NCI-H748 treated with DMSO at 0.1 percent for 48 hours (cell line): ENCODE measurements around the gene FBXO15.

ENCODE experiments used
- DNase-seq: peaks from one replicate; lab custom pipeline; 2025; lab: John Stamatoyannopoulos, UW

Gene FBXO15

DNA sequence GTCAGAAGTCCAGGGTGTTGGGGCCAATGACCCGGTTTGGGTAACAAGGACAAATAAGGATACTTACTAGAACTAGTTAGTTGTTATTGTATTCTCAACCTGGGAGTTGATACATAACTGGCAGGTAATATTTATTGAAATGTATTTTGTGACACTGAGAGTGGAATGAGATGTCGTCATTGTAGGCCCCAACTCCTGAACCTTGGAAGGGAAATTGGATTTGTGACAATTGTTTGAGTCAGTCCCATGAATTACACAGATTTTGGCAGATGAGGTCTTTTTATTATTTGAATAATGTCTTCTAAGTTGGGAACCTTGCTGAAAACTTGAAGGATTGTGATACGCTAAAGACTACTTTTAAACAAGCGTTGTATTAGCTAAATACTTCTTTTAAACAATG, 5.7 kb upstream of the FBXO15 start:
- DNase-seq = no peak

DNA sequence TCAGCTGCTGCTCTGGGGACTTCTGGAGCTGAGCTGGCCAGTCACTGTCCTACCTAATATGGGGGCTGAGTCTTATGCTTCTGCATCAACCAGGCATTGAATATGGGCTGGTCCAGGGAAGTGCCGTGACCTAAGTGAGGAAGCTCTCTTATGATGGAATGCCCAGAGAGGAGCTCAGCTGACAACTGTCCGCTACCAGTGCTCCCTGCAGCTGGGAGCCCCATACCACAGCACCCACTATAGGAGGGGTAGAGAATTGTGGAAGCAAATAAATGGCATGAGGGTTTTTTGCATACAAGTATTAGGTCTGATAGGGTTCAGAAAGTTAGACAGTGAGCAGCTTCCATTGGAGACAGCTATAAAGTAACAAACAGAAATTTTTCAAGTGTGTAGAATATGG, 5.2 kb upstream of the FBXO15 start:
- no peak for DNase-seq

DNA sequence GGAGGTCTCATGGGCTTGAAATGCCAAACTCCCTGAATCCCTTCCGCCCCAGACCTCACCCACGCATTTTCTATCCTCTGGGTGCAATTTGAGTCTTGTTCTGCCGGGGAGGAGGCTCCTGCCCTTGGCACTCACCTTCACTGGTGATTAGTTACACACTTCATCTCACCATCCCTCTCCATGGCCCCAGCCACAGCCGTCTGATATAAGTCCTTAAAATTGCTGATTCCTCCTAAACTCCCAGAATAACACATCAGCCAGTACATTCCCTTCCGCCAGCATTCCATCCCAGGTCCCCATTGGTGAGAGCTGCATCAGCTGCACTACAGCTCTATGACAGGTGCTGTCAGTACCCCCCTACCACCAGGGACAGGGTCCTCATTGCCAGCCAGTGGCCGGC, 4.6 kb upstream of the FBXO15 start:
- no peak for DNase-seq

DNA sequence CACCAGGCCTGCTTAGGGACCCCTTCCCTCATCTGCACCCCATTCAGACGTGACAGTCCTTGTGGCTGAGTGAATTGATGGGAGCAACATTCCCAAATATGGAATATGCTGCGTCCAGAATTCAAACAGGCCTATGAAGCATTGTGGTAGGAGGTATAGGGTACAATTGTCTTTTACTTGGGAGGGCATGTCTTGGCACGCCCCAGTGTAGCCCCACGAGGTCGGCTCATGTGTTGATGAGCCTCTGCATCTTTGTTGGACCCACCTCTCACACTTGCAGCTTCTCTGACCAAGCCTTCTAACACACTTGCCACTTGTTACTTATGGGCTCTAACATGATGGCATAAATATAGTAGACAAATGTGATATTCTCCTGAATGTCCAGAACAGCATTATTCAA, 2.2 kb upstream of the FBXO15 start:
- no peak for DNase-seq

DNA sequence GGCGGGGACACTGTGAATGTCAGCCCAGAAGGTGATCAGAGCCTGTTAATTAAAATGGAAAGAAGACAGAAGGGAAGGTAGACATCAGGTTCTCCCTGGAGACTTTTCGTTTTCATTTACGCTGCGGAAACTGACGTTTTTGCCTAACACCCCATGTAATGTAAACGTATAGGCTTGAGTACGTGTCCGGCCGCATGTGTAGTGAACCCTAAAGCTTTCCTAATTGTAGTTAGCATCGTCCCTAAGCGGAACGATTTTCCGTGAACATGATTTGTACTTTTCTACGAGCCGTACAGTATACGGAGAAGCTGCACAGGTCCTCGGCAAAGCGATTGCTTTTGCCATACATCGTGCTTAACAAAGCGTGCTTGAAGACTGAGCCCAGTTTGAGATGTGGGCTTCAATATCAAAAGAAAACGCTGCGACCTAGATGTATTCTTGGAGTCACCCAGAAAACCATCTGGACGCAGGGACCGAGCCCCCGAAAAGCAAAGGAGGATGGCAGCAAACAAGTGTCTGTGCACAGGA, 973 bp upstream of the FBXO15 start:
- DNase-seq = no peak

DNA sequence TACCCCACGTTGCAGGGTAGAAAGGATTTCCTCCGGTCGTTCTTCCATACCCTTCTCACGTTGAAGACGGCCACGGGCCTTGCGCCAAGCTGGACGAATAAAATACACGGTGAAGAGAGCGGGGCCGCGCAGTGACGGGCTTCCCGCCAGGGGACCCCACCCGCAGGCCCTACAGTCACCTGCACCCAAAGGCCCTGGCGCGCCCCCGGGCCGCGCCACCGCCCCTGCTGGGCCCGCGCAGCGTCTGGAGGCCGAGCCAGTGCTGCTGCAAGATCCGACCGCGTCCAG, 199 bp downstream of the FBXO15 start:
- no peak for DNase-seq

DNA sequence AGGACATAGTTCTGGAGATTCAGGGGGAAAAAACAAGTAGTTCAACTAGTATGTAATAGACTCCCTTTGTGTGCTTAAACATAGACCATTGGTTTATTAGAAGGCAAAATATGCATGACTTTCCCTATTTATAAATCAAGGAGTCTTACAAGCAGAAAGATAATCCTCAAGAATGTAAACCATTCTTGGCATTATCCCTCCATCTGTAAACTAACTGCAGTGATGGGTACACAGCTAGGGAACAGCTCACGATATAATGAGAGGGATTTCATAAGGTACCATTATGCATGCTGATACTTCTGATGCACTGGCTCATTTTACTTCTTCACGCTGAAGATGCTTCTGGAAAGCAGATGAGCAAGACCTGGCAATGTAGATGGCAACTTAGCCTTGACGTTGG, 878 bp downstream of the FBXO15 start:
- DNase-seq = no peak

DNA sequence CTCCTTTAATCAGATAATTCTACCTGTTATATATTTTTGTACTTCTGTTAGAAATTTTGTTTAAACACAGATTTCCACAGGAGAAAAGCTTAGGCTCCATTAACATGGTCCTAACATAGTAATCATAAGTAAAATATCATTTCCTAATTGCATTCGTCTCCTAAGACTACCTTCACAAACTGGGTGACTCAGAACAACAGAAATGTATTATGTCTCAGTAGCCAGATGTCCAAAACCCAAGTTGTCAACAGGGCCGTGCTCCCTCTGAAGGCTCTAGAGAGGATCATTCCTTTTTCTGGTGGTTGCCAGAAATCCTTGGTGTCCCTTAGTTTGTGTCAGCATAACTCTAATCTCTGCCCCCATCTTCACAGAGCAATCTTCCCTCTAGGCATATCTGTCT, 5.4 kb downstream of the FBXO15 start:
- DNase-seq = no peak

DNA sequence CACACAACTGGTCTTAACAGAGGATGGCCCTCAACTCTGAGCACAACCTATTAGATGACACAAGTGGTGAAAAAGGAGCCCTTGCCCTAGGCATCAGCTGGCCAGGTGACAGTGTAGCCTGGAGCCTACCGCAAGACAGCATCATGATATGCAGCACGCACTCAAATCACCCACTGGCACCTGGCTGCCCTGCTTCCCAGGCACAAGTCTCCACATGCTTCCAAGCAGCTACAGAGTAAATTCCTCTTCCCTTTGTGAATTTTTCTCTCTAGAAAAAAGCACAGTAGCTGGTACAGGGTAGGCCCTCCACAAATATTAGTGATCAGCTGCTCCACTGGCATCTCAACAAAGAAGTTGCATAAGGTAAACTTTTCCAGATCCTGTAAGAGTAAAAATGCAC, 6.0 kb downstream of the FBXO15 start:
- no peak for DNase-seq

DNA sequence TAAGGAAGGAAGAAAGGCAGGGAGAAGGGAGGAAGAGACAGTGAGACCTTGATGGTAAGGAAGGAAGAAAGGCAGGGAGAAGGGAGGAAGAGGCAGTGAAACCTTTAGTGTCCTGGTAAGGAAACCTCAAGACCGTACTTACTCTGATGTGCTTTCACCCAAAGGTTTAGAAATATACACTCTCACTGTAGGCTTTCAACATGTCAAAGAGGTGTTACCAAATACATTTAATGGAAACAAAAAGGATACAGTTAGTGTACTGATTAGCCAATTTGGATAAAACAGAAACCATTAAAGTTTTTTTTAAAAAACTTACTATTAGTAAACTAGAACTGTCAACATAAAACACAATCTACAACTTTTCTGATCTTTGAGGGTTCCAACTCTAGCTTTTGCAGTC, 7.1 kb downstream of the FBXO15 start:
- no peak for DNase-seq

DNA sequence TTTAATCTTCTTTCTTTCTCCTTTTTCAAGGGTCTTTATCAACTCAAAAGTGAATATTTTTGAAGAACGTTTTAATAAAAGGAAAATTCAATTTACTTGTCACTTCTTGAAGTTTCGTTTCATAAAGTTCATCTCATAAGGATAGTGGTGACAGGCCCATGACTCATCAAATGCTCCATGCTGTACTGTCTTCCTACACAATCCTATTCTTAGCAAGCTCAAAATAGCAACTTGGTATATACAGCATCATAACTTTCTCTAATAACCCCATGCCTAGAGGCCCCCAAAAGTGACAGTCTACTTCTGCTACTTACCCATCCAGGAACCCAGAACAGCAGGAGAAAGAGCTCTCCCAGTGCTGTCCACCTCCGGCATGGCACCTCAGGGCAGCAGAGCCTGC, 7.7 kb downstream of the FBXO15 start:
- no peak for DNase-seq

DNA sequence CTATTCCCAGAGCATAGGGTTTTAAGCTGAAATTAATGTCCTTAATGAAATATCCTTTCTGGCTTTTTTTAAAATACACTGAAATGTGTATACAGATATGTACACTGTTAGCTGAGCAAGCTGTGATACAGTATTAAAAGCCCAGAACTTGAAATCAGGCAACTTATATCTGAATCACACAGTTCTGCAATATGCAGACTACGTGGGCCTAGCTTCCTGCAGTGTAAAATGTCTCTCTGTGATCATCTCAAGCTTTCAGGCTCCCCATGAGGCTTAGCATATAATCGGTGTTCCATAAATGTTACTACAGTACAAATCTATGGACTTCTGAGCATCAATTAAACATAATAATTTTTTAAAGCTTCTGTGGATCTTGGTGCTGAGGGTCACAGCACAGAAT, 8.2 kb downstream of the FBXO15 start:
- DNase-seq = no peak

DNA sequence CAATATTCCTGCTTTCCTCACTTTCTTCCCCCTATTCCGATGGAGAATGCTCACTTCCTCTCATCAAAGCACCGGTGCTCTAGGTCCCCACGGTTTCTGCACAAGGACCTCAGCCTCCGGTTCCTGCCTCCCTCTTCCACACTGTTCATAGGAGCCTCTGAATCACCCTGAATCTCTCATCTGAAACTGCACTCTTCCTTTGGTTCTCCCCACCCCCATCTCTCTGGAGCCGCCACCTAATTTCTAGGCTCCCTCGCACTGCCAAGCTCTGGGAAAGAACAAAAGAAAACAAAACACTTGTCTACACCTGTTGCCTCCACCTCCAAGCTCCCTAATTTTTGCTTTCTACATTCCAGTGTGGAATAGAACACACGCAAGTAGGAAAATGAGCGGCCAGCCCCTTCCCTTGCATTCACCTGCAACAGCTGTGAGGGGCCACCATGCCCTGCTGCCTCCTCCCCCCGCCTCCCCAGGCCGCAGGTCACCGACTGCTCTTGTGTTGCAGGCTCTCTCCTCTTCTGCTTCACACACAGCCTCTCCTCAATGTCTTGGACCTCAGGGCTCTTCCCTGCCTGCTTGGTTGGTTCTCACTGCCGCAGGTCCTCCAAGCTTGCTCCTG, 9.6 kb downstream of the FBXO15 start:
- no peak for DNase-seq

DNA sequence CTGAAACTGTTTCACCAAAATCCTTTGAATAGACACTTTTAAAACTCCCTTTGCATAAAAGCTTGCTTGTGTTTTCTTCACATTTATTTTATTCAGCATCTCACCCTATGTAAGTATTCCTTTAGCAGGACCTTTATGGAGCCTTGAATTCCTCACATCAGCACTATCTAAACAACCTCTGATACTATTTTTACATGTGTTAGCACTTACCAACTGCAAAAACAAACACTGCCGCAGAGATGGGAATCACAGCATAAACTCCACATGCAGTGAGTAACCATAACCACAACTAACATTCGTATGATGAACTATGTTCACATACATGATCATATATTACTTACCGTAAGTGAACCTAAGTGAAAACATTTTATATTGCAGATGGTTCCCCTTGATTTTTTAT, 15.4 kb downstream of the FBXO15 start:
- DNase-seq = no peak

DNA sequence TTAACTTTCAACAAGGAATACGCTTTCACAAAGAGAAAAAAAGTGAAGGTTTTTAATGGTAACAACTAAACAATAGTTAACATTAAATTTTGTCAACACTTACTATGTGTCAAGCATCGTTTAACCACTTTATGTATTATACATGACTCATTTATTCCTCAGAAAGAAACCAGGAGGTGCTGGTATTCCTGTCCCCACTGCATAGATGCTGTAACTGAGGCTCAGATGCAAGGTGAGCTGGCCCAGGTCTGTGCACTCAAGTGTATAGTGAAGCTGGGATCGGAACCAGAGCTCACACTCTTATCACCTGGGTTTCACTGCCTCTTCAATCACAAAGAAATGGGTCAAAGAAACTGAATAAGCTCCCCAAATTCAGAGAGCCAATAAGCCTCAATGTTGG, 16.5 kb downstream of the FBXO15 start:
- DNase-seq = no peak

DNA sequence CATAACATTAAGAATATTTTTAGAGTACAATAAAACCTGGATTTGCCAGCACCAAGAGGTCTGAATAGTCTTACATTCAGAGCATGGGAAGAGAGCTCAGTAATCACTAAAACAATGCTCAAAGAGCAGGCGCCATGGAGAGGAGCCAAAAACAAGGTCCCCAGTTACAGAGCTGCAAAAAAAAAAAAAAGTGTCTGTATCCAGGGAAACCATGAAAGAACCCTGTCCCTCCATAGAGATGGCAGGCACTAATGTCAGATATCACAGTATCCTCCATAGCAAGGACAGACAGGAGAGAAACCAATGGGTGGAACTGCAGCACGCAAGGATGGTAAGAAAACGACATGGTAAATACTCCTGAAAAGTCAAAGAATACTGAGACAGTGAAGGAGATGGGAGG, 19.5 kb downstream of the FBXO15 start:
- DNase-seq = no peak

DNA sequence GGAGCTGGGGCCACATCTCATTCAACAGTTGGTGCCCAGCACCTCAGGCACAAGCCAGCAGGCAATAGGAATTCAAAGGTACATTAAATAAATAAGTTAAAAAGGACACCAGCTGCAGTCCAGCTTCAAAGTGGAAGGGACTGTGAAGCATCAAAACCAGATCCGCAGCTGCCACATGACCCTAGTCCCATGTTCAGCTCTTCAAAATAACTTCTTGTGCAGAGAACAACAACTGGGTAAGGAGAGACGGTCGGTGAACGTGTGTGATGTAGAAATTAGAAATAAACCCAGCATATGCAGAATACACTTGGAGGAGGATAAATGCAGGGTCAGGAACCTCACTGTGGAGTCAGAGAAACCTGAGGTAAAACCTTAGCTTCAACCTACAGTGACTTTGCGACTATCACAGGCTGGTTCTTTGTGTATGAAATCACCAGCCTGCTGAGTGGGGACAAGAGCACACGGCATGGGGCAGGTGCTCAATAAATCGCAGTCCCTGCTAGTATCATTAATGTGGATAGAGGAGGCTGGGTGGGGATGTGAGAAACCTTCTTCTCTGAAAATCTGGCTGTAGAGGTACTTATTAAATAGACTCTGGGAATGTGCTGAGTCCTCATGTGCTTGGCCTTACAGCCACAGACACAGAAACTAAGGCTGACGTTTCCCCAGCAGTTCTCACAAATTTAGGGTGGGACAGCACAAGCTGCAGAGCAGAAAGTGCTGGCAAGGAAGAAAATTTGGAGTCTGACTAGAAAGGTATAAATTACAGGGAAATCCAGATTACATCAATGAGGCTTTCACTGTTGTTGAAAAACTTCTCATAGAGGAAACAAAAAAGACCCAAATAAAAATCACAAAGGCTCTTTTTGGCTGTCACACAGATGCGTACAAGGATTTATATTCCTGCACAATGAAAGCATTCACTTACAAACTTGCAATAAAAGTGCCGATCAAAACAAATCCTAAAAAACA, 20.7 kb downstream of the FBXO15 start:
- DNase-seq = no peak

DNA sequence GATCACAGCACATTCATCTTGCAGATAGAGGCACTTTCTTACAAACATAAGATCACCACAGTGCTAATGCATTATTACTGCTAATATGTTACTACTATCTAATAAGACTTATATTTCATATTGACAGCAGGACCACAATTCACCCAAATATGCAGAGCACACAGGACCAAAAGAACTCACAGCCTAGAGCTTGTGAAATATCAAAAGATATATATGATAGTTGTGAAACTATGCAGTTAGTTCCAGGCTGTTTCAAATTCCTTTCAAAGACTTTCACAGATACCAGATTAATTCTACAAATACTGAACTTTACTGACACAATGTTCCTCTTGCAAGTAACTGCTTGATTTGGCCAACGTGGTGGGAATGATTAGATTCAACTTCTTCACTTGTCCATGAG, 23.0 kb downstream of the FBXO15 start:
- no peak for DNase-seq

DNA sequence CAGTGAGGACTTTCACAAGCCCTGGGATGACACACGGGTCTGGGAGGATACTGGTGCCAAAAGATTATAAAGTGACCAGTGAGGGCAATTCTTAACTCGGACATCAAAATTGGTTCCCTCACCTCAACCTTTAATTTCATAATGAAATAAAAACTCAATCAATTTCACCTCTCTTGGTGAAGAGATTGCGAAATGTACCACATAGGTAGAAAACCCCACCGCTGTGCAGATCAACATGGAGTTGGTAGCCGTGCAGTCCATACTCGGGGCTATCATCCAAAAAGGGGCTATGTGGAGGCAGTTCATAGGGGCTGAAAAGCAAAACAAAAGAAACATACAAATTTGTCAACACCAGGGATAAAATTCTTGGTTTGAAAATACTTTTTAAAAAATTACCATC, 24.4 kb downstream of the FBXO15 start:
- no peak for DNase-seq

DNA sequence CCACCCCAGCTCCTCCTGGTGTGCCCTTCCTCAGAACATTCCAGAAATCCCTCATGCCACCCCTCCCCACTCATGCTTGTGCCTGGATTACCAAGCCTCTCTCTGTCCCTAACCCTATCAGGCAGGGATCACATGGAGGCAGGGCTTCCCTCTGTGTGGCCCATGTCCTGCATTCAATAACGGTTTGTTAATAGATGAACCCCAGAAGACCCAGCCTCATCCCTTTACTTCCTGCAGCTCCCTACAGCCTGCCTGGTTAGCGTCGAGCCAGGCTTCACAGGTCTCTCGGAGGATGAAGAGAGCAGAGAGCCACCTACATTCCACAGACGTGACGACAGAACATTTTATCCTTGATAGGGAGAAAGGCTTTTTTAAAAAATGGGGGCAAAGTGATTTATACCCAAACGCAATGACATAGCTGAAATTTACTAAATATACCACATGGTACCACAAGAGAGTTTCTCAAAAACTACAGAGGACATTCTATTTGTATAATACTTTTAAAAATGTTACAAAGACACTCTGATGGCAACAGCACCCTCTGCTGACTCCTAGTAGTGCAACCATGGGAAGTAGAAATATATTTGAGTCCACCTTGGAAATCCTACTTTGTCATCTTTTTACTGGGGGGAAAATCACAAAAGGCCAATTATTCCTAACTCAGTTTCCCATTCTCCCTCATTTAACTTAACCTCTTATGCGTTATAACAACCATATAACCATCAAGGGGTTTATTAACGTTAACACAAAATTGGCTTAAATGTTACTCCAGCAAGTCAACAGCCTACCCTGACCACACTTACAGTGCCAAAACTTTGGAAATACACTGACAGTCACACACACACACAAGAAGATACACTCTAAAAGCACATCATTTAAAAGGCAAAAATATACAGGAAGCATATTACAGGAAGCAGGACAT, 30.7 kb downstream of the FBXO15 start:
- DNase-seq = peak; percentile 22

DNA sequence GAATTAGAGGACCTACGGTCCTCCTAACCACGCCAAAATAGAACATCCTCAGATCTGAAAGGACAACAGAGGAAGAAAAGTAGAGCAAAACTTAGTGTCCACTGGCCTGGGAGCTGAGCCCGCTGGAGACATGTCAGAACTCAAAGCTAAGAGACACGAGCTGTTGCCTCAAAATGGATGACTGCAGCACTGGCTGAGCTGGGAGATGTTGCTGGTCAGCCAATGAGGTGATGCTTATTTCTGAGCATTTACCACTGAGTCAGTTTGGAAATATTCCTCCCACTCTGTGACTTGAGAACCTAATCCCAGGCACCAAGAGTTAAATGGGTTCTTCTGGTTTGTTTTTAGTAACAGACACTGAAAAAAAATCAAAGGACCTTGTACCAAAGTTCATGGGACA, 32.6 kb downstream of the FBXO15 start:
- no peak for DNase-seq

DNA sequence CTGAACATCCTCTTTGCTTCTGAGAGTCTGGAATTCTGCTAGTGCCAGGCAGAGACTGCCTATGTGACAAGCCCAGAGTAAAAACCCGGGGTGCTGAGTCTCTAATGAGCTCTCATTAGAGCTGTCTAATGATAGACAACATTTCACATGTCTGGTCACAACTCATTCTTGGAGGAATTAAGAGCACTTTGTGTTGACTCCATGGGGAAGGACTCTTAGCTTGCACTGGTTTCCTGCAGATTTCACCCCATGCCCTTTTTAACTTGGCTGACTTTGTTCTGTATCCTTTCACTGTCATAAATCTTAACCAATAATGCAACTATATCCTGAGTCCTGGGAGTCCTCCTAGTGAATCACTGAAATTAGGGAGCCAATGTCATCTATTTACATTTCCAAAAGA, 33.5 kb downstream of the FBXO15 start:
- no peak for DNase-seq

DNA sequence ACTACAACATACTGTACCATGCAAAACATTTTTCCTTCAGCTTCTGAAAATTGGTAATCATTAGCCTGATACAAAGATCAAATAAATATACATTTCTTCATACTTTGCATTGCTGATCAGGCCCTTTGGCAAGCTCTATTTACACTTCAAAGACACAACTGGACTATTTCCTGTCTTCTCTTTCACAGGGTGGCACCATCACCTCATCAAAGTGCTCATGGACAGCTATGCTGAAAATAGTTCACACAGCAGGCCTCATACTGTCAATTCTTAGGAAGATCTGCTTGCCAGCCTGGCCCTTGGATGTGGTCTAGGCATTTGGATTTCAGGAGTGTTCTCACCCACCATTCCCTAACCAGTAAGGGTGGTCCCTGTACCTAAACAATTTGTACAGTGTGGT, 33.9 kb downstream of the FBXO15 start:
- no peak for DNase-seq
